SH-SY5Y (cell line): ENCODE data around the gene ID3.

Experiments
- GATA2 ChIP-seq: IDR thresholded peaks from 2 replicates; pipeline ENCODE4 v1.6.1; 2011; ENCODE audit warnings: mild to moderate bottlenecking, low read depth, low read length
- GATA3 ChIP-seq: IDR thresholded peaks from 2 replicates; pipeline ENCODE4 v1.6.1; 2011; ENCODE audit warnings: low read depth, mild to moderate bottlenecking, low read length, moderate library complexity

DNA sequence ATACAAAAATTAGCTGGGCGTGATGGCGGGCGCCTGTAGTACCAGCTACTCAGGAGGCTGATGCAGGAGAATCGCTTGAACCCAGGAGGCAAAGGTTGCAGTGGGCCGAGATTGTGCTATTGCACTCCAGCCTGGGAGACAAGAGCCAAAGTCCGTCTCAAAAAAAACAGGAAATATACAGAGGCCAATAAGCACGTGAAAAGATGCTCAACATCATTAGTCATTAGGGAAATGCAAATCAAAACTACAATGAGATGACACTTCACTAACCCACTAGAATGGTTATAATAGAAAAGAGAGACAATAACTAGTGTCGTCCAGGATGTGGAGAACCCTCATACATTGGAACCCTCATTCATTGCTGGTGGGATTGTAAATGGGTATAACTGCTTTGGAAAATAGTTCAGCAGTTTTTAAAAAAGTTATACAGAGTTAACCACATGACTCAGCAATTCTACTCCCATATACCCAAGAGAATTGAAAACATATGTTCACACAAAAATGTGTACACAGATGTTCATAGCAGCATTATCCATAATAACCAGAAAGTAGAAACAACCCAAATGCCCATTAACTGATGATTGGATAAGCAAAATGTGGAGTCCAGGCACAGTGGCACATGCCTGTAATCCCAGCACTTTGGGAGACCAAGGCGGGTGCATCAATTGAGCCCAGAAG lies 21.9 kb downstream of the ID3 start:
- TF ChIP-seq GATA2 (peak; percentile 52), GATA3 (peak; percentile 58)
